ENCODE measurements around the gene NME2.
"Not testable (repeated sequence)": the region's sequence is repeated elsewhere in the genome, so short reads cannot be mapped to it uniquely, and the experiment has no call there.

The NME2 gene

DNA sequence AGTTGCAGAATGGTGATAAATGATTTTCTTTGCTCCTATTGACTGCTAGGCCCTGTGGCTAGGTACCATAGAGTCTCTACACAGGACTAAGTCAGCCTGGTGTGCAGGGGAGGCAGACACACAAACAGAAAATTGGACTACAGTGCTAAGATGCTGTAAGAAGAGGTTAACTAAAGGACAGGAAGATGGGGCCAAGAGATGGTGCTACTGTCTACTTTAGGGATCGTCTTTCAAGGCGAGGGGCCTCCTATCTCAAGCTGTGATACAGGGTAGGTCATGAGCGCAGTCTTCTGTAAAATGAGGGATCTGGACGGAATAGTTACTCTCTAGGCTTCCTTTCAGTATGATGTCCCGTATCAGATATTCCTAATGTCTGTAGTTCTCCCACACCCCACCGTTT lies 12.0 kb upstream of the NME2 start:
- TF ChIP-seq POLR2A (IDR thresholded peaks at IDR 0.05; ENCODE audit: low read depth, low read length), result no peak
- TF ChIP-seq POLR2AphosphoS5 (IDR thresholded peaks at IDR 0.05; ENCODE audit: low read depth, low read length), result no peak
- TF ChIP-seq TAF1 (IDR thresholded peaks at IDR 0.05; ENCODE audit: borderline replicate concordance, low read depth, low read length), result no peak
- FAIRE-seq (no peak), DNase-seq (ENCODE audit: insufficient read length) (no peak)

DNA sequence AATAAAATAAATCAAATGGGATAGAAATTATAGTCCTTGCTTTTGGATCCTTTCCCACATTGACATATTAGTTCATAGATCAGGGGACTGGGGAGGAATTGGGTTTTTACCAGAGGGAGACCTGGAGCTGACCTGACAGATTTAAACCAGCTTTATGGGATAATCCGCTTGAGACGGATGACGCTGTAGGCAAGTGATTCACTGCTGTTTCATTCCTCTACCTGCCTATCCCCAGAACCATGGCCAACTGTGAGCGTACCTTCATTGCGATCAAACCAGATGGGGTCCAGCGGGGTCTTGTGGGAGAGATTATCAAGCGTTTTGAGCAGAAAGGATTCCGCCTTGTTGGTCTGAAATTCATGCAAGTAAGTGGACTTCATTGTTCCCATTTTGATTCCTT lies 10.8 kb upstream of the NME2 start:
- FAIRE-seq, result no peak

DNA sequence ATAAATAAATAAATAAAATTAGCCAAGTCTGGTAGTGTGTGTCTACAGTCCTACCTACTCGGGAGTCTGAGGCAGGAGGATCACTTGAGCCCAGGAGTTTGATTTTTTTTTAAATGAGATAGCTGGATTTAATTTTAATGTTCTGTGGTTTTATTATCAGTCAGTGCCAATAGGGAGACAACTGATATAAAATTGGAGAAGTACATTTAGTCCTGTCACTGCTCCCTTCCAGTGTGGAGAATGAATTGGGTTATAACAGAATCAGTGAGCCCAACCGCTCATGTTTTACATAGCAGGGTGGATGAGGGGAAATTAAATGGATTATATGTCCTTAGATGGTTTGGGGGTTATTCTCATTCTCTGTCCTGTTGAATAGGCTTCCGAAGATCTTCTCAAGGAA lies 6.6 kb upstream of the NME2 start:
- no peak for FAIRE-seq
- no peak for TF ChIP-seq POLR2A (IDR thresholded peaks at IDR 0.05; ENCODE audit: low read depth, low read length)
- no peak for TF ChIP-seq TAF1 (IDR thresholded peaks at IDR 0.05; ENCODE audit: borderline replicate concordance, low read depth, low read length)
- TF ChIP-seq POLR2AphosphoS5 (IDR thresholded peaks at IDR 0.05; ENCODE audit: low read depth, low read length), result no peak
- DNase-seq (ENCODE audit: insufficient read length), result no peak

More for the DNA sequence above, 10.8 kb upstream of the NME2 start:
- DNase-seq (ENCODE audit: insufficient read length), result no peak
- TF ChIP-seq POLR2AphosphoS5 (IDR thresholded peaks at IDR 0.05; ENCODE audit: low read depth, low read length) (no peak), POLR2A (IDR thresholded peaks at IDR 0.05; ENCODE audit: low read depth, low read length) (no peak), TAF1 (IDR thresholded peaks at IDR 0.05; ENCODE audit: borderline replicate concordance, low read depth, low read length) (no peak)

DNA sequence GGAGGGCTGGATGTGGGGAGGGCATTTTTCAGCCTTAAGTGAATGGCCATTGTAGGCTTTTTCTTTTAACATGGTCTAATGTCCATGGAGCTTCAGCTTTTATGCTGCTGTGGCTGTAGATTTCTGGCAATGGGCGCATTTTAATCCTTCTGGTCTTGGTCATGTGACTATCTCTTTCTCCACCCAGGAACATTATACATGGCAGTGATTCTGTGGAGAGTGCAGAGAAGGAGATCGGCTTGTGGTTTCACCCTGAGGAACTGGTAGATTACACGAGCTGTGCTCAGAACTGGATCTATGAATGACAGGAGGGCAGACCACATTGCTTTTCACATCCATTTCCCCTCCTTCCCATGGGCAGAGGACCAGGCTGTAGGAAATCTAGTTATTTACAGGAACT lies 4.7 kb upstream of the NME2 start:
- FAIRE-seq, result no peak
- TF ChIP-seq POLR2AphosphoS5 (IDR thresholded peaks at IDR 0.05; ENCODE audit: low read depth, low read length) (no peak), POLR2A (IDR thresholded peaks at IDR 0.05; ENCODE audit: low read depth, low read length) (no peak), TAF1 (IDR thresholded peaks at IDR 0.05; ENCODE audit: borderline replicate concordance, low read depth, low read length) (no peak)
- DNase-seq (ENCODE audit: insufficient read length), result no peak

DNA sequence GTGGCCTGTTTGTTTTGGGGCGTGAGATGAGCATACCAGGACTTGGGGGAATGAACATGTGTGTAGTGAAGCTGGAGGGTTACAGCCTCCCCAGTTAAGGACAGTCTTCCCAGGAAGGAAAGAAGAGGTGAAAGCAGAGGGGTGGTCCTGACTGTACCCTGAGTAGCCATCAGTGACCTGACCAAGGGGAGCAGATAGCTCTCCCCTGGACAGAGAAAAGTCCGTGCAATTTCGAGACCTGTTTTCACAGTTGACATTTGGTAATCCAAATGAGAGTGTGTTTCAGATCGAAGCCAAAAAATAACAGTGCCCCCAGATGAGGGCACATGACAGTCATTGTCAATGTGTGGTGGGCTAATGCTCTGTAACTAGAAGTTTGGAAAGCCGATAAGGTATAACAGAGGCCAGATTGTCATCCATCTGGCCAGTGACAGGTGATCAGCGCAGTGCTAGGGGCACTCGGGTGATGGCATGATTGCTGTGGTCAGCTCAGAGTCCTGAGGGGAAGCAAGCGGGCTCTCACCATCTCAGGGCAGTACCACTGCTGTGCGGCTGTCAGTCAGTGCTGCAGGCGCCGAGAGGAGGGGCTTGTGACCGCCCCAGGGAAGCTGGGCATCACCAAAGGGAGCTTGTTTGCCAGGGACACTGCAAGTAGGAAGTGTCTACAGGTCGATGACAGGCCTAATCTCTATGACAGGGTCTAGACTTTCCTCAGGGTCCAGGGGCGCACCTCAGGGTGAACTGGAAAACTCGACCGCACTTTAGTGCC lies 1.1 kb upstream of the NME2 start:
- DNase-seq (ENCODE audit: insufficient read length), result no peak
- no peak for FAIRE-seq
- no peak; the same call in 1 of the 2 replicates for TF ChIP-seq POLR2A (IDR thresholded peaks at IDR 0.05; ENCODE audit: low read depth, low read length)
- TF ChIP-seq POLR2AphosphoS5 (IDR thresholded peaks at IDR 0.05; ENCODE audit: low read depth, low read length), result no peak
- TF ChIP-seq TAF1 (IDR thresholded peaks at IDR 0.05; ENCODE audit: borderline replicate concordance, low read depth, low read length), result no peak

DNA sequence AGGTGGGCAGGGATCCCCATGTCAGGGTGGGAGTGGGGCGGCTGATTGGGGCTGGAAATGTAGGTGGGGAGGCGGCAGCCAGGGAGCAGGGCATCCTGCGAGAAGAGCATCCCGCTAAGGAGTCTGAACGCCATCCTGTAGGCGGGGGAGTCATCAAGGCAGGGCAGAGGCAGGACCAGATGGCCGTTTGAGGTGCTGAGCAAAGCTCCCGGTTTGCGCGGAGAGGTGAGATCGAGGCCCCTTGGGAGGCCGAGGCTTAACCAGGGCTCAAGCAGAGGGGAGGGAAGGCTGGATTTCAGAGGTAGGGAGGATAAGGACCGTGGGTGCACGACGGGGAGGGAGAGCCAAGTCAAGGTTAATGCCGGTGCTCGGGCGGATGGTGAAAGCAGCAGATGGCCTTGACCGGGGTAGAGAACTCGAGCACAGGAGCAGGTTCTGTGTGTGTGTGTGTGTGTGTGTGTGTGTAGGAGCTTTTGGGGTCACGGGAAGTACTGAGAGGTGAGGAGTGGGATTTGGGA lies 472 bp upstream of the NME2 start:
- FAIRE-seq, result peak; percentile 89
- DNase-seq (ENCODE audit: insufficient read length), result no peak
- TF ChIP-seq POLR2A (IDR thresholded peaks at IDR 0.05; ENCODE audit: low read depth, low read length) (no peak), POLR2AphosphoS5 (IDR thresholded peaks at IDR 0.05; ENCODE audit: low read depth, low read length) (no peak; the same call in 1 of the 2 replicates), TAF1 (IDR thresholded peaks at IDR 0.05; ENCODE audit: borderline replicate concordance, low read depth, low read length) (no peak)

DNA sequence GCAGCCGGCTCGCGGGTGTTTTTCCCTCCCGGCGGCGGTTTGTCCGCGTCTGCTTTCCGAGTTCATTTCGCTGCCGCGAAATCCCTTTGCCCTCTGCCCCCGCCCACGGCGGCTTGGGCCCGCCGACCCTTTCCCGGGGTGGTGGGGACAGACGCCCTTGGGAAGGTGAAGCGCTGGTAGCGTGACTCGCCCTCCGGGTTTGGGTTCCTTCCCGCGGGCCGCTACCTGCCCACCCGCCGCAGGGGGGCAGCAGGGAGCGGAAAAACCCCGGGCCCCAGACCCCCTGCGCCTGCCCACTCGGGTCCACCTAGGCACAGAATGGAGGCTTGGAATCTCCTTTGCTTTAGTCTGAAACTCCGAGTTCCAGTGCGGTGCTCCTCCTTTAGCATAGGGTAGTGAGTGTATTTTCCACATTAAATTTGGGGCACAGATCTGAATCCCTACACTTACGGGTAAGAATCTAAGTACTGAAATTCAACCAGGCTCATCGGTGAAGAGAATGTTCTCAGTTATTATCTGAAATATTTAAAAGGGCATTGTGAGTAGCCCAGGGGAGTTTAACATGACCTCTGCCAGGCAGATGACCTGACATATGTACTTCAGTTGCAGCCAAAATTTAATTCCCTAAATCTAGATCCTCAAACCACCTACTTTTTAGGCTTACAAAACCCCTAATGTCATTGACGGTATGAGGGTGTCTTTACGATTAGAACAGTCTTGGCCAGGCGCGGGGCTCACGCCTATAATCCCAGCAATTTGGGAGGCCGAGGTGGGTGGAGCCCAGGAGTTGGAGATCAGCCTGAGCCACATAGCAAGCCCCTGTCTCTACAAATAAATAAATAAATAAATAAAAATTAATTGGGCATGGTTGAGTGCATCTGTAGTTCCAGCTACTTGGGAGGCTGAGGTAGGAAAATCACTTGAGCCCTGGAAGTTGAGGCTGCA lies 1.0 kb downstream of the NME2 start:
- DNase-seq (ENCODE audit: insufficient read length) (peak; percentile 86), FAIRE-seq (peak; percentile 63)
- TF ChIP-seq POLR2AphosphoS5 (IDR thresholded peaks at IDR 0.05; ENCODE audit: low read depth, low read length), result no peak
- no peak for TF ChIP-seq TAF1 (IDR thresholded peaks at IDR 0.05; ENCODE audit: borderline replicate concordance, low read depth, low read length)
- no peak for TF ChIP-seq POLR2A (IDR thresholded peaks at IDR 0.05; ENCODE audit: low read depth, low read length)

DNA sequence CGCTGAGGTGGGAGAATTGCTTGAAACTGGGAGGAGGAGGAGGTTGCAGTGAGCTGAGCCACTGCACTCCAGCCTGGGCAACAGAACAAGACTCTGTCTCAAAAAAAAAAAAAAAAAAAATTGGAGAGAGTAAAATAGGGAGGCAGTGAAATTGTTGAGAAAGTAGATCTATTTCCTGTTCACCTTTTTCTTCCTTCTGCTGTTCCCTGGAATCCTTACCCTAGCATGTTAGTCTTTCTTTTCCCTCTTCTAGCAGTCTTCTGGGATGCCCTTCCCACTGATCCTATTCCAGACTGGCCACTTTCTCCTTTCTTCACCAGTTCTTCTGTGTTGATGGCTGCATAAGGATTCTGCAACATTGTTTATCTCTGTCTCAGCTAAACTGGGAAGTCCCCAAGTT lies 3.1 kb downstream of the NME2 start:
- FAIRE-seq, result no peak
- no peak for DNase-seq (ENCODE audit: insufficient read length)
- TF ChIP-seq POLR2A (IDR thresholded peaks at IDR 0.05; ENCODE audit: low read depth, low read length) (no peak), TAF1 (IDR thresholded peaks at IDR 0.05; ENCODE audit: borderline replicate concordance, low read depth, low read length) (no peak), POLR2AphosphoS5 (IDR thresholded peaks at IDR 0.05; ENCODE audit: low read depth, low read length) (no peak)

DNA sequence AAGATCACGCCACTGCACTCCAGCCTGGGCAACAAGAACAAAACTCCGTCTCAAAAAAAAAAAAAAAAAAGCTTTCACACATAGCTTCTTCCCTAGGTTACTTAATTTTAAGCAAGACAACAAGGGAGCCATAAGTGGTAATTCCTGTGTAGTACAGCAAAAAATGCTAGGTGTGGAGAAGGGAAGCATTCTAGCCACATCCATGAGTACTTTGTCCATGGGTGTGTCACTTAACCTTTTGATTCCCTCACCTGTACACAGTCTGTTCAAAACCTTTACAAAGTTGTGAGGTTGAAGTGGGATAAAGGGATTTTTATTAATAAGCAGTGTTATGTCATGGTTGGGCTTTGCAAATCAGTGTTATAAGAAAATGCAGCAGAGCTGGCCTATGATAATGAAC lies 4.5 kb downstream of the NME2 start:
- DNase-seq (ENCODE audit: insufficient read length) (no peak), FAIRE-seq (no peak)
- no peak for TF ChIP-seq TAF1 (IDR thresholded peaks at IDR 0.05; ENCODE audit: borderline replicate concordance, low read depth, low read length)
- no peak for TF ChIP-seq POLR2AphosphoS5 (IDR thresholded peaks at IDR 0.05; ENCODE audit: low read depth, low read length)
- TF ChIP-seq POLR2A (IDR thresholded peaks at IDR 0.05; ENCODE audit: low read depth, low read length), result no peak

DNA sequence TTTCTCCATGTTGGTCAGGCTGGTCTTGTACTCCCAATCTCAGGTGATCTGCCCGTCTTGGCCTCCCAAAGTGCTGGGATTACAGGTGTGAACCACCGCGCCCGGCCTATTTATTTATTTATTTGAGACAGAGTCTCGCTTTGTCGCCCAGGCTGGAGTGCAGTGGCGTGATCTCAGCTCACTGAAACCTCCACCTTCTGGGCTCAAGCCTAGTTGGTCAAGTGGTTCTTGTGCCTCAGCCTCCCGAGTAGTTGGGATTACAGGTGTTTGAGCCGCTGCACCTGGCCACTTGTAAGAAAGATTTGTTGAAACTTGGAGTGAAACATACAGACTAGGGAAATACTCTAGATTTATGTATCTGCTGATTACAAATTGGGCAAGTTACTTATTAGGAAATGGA lies 5.8 kb downstream of the NME2 start:
- DNase-seq (ENCODE audit: insufficient read length); FAIRE-seq: not testable (repeated sequence)
- TF ChIP-seq POLR2A (IDR thresholded peaks at IDR 0.05; ENCODE audit: low read depth, low read length), result peak; percentile 37; the same call in 1 of the 2 replicates

DNA sequence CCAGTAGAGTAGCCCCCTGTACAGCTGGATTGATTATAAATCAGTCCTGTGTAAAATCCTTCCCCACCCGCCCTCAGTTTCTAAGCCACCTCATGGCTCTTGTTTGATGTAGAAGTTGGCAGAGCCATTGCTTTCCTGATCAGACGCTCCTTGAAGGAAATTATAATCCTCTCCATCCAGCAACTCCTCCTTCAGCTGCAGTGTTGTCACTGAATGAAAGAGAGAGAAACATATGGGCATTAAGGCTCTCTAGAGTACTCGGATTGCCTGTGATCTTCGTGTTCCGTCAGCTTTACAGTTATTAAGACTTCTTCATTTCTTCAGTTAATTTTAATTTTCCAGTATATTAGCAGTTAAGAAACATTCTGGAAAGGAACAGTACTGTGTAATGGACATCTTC lies 14.3 kb downstream of the NME2 start:
- FAIRE-seq (no peak), DNase-seq (ENCODE audit: insufficient read length) (no peak)
- TF ChIP-seq POLR2AphosphoS5 (IDR thresholded peaks at IDR 0.05; ENCODE audit: low read depth, low read length), result no peak
- no peak for TF ChIP-seq TAF1 (IDR thresholded peaks at IDR 0.05; ENCODE audit: borderline replicate concordance, low read depth, low read length)
- TF ChIP-seq POLR2A (IDR thresholded peaks at IDR 0.05; ENCODE audit: low read depth, low read length), result no peak
